HCEC 1CT (cell line): ENCODE results near the gene ROPN1L.

Experiments used
- DNase-seq: peaks from one replicate; pipeline ENCODE4 v3.0.0-alpha.2; 2017

Gene ROPN1L

DNA sequence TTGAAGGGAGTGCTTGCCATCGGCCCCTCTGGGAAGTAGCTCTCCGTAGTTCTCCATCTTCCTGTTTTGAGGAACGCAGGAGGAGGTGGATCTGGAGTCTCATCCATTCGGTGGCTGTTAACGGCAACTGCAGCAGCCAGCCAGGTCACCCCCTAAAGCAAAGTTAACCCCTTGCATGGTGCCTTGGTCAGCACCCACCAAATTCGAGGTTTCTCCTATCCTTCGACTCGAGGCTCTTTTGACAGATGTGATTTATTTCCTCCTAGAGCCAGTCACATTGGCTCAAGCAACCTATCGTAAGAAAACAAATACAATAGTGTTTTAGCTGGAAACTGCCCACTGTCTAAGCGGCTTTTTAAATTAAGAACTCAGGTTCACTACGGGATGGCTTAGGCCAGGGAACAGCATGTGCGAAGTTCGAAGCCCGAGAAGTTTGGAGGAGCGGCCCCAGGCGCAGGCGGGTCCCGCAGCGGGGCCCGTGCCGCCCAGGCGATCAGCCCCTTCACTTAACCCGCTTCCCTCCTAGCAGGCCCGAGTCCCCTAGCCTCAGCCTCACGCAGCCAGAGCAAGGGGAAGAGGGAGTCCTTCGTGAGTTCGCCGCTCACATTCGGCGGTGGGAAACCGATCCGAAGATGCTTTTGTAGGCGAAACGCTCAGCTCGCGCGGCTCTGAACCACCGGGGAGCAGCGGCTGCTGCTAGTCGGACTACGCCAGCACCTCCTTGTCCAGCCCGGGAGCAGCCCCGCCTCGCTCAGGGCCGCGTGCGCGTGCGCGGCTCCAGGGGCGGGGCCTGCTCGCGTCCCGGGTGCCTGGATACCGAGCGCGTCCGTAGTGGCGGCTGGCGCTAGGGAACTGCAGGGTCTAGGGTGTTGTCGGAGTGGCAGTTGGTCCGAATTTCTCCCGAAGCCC is at the start of gene ROPN1L:
Gene ROPN1L, plus strand, starts transcription at position 797 of the 909 bp plus-strand sequence. CDS start 289 bp downstream, outside the sequence.
- peak; percentile 85 for DNase-seq

DNA sequence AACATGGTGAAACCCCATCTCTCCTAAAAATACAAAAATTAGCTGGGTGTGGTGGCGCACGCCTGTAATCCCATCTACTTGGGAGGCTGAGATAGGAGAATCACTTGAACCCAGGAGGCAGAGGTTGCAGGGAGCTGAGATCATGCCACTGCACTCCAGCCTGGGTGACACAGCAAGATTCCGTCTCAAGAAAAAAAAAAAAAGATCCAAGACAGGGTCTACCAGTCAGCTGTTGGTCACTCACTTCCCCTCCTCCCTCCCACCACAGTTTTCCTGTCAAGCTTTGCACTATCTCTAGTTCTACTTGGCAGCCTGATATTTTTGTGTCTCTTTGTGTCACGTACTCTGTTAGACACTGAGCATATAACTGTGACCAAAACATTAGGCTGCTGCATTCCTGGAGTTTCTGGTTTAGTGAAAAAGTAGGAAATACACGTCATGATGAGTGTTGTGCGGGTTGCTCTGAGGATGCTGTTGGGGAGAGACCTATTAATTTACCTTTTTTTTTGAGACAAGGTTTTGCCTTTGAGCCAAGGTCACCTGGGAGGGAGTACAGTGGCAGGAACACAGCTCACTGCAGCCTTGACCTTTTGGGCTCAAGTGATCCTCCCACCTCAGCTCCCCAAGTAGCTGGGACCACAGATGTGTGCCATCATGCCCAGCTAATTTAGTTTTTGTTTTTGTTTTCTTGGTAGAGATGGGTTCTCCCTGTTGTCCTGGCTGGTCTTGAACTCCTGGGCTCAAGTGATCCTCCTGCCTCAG is 48.9 kb upstream of the ROPN1L start:
- peak; percentile 64 for DNase-seq

DNA sequence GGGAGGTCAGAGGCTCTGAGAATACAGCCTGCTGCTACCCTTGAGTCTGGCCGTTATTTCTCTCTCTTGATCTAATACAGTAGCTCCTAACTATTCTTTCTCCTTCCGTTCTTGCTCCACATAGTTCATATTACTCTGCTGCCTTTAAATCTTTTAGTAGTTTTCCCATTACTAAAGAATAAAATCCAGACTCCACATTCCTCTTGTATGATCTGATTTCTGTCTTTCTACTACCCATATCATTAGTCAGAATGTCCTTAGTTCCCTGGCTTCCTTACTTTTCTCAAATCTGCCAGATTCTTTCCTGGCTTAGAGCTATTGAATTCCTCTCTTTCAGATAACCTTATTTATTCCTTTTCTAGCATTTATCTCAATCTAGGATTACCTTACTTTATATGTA is 48.2 kb upstream of the ROPN1L start:
- peak; percentile 59 for DNase-seq

DNA sequence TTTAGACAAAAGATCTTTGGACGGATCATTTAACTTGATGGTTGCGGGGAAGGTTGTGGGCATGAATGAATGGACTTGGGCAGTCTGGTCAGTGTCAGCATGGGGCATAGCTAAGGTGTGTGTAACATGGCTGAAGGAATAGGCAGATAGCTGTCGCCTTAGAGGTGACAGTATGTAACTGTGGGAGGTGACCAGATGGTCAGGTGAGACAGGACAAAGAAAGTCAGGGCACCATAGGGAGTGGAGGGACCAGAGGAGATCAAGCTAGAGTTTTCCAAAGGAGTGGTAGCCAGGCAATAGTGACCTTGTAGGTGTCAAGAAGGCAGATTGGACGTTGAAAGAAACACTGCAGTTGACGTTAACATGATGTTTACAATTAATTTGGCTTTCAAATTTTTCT is 45.1 kb upstream of the ROPN1L start:
- no peak for DNase-seq

DNA sequence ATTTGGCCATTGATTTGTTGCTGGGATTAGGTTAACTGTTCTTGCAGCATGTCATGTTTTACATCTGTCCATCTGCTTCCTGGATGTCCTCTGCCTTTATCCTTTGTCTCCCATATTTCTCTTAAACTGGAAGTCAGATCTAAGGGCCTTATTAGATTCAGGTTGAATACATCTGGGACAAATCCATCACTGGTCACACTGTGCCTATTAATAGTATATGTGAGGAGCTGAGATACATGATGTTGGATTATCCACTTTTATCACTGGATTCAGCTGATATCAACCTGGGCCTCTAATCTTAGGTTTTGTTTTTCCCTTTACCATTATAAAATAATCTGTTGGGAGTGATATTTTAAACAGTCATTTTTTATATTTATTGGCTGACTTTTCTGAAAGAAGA is 41.8 kb upstream of the ROPN1L start:
- DNase-seq: no peak

DNA sequence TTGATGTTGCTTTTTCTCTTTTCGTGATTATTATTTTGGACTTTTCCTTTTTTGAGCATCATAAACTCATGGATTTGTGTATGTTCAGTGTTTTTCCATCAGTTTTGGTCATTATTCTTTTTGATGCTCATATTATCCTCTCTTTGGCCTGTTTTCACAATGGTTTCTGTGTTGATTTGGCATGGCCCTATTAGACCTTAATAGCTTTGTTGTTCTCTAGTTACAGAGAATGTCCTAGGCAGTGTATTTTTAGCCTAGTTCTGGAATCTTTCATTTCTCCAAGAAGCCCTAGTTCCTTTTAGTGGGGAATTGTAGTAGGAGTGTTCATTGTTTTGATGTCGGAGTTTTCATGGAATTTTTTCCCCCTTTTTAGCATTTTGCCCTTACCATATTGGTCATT is 41.3 kb upstream of the ROPN1L start:
- no peak for DNase-seq

DNA sequence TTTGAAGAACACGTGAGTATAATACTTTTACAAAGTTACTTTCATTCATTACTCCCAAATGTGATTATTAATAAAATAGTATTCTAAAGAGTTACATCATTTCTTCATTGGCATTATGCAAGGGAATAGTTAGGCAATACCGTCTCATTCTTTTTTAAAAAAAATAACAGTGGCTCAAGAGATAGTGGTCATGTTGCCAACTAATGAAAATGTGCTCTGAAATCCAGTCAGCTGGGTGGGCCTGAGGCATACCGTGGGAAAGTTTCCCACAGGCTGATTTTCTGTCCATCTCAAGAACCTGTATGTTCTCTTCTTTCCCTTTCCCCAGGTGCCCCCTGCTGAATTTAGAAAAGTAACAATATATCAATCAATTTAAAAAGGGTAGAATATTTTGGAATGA is 40.8 kb upstream of the ROPN1L start:
- peak; percentile 23 for DNase-seq

DNA sequence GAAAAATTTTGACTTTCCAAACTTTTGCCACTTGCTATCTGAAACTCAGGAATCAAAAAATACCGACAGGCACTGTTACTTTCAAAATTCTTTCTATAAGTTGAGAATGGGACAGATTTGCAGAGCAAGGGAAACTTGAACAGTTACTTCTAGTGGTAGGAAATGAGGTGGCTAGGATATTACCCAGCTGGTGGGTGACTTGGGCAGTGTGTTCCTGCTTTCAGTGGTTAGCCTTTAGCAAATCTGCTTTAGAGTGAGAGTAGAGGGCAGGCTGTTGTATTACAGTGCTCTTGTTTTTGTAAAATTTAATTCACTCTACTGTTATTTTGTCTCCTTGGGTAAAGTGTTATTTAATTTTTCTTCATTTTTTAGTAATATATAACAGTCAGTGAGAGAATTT is 40.2 kb upstream of the ROPN1L start:
- DNase-seq: no peak

DNA sequence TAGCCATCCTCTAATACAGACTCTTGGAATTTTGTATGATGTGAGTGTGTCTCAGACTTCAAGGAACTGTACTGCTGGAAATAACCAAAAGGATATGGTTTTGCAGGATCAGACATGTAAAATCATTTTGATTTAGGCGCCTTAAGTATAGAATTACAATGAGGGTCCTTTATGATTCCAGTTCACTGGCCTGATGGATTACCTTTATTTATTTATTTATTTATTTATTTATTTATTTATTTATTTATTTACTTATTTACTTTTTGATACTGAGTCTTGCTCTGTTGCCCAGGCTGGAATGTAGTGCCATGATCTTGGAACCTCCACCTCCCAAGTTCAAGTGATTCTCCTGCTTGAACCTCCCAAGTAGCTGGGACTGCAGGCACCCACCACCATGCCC is 37.9 kb upstream of the ROPN1L start:
- DNase-seq: no peak

DNA sequence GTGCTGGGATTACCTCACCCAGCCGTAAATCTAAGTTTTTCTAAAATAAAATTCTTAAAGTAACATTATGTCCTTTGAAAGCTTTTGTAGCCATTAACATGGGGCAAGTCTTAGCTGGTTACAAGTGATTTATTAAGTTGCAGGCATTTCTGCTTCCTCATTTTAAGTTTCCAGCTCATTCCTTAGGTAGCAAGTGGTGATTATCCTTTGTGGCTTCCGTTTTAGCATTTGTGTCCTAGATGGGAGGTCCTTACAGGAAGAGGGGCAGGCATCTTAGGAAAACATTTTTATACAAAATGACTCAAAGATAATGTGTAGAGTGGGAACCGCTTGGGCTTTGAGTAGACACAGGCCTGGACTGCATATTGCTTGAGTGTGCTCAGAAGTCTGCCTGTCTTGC is 35.0 kb upstream of the ROPN1L start:
- DNase-seq: no peak

DNA sequence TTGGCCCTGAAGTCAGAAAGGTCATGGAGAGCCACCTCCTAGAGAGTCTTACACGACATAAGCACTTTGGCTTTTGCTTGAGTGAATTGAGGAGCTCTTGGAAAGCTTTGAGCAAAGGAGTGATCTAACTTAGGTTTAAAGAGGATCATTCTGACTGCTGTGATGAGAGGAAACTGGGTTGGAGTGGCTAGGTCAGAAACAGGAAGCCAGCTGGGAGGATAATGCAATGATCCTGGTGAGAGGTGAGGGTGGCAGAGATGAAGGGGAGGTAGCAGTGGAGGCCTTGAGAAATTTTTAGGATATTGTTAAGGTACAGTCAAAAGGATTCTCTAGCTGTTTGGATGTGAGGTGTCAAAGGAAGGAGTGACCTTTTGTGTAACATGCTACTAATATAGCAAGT is 32.2 kb upstream of the ROPN1L start:
- no peak for DNase-seq

DNA sequence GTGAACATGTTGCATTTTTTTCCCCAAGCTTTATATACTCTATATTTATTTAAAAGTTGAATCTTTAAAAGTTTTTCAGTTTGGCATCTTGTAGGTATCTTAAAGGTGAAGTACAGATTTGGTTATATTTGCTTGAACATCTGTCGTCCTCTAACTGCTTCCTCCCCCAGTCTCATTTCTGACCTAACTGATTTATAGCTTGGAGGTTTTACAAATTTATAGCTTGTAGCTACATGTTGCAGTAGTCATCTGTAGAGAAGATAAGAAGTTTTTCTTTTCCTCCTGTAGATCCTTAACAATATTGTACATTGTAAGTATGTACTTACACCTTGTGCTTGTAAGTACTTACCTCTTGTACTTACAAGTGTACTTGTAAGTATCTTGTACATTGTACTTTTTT is 31.0 kb upstream of the ROPN1L start:
- no peak for DNase-seq

DNA sequence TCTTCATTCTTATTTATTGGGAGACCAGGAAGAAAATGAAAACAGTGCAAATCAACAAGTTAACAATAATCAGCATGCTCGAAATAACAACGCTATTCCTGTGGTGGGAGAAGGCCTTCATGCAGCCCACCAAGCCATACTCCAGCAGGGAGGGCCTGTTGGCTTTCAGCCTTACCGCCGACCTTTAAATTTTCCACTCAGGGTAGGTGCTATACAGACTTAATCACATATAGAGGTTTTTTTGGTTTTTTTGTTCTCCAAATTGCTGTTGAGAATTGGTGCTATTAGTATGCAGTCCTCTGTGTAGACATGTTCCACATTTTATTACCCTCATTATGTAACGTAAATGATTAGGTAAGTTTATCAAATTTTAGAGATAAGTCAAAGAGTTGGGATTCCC is 30.3 kb upstream of the ROPN1L start:
- DNase-seq: no peak

DNA sequence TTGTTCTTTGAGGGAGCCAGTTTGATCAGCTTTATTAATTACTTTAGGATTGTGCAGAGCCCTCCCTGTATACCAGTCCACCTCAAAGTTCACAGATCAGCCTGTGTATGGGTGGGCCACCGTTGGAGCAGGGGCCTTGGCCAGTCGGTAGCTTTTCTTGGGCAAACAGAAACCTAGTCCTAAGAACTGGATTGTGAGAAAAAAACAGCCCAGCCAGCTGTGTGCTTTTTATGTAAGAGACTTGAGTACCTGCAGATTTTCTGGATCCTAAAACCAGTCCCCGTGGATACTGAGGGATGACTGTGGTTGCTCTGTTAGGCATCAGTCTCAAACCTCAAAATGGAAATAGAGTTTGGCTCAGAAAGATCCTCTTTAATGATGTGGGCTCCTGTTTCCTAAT is 24.8 kb upstream of the ROPN1L start:
- DNase-seq: no peak

DNA sequence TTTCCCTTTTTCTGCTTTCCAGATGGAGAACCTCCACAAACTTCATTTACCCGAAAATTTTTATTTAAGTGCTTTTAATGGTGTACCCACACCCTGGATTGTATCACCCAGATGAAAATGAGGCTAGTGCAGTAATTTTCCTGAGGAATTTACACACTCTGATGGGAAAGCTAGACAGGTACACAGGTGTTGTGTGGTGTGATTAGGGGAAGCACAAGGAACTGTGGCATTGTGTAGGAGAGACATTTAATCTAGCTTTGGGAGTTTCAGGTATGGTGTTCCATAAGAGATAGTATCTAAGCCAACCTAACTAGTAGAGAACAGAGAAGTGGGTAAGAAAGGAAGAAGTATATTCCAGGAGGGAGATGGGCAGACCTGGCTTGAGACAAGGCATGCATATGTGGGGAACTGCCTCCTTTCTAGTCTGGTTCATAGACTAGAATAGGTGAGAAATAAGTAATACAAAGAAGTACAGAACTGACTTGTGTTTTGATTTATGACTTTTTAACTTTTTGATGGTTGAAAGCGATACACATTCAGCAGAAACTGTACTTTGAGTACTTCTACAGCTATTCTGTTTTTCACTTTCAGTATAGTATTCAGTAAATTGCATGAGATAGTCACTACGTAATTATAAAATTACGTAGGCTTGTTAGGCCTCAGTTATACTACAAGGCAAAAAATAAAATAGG is 22.9 kb upstream of the ROPN1L start:
- DNase-seq: no peak

DNA sequence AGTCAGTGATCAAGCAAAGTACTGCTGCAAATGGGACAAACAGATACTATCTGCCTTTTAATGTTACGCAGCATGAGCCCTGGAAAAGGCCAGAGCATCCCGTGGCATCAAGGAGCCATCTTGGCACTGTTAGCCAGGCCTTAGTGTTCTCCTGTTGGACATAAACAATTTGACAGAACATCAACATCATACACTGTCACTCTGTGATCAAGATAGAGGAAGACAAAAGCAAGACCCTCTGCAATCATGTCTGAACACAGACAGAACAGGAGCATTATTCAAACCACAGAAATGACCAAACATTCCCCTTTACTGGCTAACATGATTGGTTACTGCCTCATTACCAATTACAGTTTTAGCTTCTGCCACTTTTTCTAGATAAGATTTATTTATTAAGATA is 21.2 kb upstream of the ROPN1L start:
- DNase-seq: no peak

DNA sequence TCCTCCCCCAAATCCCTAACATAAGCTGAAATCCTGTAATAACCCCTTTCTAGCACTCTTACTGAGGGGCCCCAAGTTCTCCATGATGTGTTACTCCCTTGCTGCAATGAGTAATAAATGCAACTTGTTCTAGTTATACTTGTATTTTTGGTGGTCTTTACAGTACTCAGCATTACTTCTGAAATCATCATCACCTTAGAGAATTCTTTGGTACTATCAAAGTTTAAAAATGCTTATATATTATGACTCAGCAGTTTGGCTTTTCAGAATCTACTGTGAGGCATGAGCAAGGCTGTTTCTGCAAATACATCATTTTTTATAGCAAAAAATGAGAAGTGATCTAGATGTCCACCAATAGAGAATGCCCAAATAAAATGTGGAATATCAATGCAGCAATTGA is 20.7 kb upstream of the ROPN1L start:
- DNase-seq: peak; percentile 20

DNA sequence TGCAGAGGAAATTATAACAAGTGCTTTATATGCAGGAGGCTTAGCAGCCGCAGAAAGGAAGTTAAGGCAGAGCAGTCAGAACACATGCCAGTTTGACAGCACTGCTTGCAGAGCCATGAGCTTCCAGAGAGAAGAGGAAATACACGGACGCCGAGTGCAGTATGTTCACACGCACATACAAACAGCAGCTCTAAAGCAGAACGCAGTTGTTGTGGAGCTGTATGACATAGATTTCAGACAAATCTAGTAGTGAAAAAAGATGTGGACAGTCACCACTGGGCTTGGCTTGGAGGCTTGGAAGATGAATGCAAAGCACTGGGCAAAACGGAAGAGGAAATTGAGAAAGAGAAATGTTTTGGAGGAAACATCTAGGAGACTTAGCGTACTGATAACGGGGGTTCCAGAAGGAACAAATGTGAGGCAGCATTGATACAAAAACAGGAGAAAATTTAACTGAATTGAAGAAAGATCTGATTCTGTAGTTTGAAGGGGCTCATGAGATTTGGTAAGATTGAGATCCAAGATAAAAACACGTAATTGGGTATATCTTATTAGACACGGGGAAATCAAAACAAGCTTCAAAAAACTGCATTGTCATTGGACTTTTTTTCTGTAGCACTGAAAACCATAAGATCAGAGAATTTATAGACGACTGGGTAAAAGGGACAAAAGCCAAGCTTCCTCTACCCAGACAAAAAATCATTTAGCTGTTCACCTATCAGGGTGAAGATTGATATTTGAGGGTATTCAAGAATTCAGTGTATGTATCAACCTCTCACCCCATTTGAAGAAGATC is 19.6 kb upstream of the ROPN1L start:
- DNase-seq: no peak

DNA sequence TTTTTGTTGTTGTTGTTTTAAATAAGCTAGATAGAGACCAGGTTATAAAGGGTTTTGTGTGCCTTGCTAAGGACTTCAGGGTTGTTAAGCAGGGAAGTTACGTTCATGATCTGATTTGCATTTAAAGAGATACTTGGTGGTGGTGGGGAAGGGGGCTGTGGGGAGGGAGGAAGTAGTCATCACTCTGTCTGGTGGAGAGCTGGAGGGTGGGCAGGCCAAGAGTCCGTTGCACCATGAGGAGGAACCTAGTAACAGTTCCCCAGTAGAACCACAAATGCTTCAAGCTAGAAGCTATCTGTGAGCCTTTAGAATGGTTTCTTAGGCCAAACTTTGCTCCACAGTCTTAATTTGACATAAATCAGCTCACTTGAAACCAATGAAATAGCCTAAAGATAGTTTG is 18.7 kb upstream of the ROPN1L start:
- DNase-seq: no peak

DNA sequence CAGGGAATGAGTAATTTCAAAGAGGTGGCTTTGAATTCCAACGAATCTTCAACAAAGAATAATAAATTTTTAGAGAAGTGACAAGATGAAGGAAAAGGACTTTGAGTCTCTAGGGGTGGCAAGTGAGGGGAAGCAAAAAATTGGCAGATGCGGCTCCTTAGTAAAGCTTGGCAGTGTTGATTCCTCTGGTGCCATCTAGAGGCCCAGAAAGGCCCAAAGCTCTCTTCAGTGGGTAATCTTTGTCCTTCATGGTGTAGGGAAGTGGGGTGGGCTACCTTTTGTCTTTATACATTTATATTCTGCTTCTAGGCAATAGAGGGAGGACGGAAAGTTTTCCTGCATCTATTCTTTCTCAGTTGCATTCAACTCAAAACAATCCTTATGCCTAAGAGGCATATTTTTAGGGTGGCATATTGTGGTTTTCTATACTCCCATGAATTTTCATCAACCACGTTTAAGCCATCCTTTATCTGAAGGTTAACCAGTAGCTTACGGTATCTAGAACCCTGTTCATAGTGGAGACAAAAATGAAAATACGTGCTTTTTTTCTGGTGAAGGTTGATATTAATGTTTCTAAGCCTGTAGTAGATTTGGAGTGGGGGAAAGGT is 17.5 kb upstream of the ROPN1L start:
- DNase-seq: peak; percentile 40

DNA sequence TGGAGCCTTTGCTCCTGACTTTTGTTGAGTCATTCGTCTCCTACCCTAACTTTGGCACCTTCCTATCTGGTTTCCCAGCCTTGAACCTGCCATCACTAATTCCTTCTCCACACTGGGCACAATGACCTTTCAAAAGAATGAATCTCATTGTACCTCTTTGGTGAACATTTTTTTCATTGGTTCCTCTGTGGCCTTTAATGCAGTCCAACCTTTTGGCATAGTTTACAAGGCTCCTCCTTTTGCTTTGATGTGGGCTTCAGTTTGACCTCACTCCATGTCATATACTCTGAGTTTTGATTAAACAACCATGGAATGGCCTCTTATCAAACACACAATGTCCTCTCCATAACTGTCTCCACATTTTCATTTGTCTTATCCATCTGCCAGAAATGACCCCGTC is 14.5 kb upstream of the ROPN1L start:
- no peak for DNase-seq

DNA sequence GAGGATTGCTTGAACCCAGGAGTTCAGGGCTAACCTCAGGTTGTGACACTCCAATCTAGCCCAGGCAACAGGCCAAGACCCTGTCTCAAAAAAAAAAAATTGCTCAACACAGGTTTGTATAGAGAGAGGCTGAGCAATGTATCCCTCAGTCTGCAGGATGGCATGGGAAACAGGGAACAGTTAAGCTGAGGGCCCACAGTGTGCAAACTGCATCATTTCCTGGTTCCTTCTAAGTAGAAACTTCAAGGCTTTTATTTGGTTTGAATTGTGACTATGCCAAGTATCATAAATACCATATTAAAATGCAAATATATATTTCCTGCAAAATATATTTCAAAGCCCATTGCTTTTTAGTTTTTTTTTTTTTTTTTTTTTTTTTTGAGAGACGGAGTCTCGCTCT is 13.7 kb upstream of the ROPN1L start:
- DNase-seq: no peak
